ENCODE data around the gene PRCC.
"Not testable (repeated sequence)": the region's sequence is repeated elsewhere in the genome, so short reads cannot be mapped to it uniquely, and the experiment has no call there.

The PRCC gene

GRCh38 chr1:156752843-156753482 lies 14.4 kb upstream of the PRCC start:
- in situ Hi-C loops (cut with MboI; ENCODE audit: low sequenced_read_pairs, unreplicated experiment), result no loop called here
- TF ChIP-seq CTCF (IDR thresholded peaks at IDR 0.05; ENCODE audit: borderline replicate concordance, control extremely low read depth, extremely low read depth, insufficient read depth, missing control alignments), result no peak
- DNase-seq (ENCODE audit: low spot score), result no peak

GRCh38 chr1:156754219-156754618 lies 13.1 kb upstream of the PRCC start:
- TF ChIP-seq CTCF (IDR thresholded peaks at IDR 0.05; ENCODE audit: borderline replicate concordance, control extremely low read depth, extremely low read depth, insufficient read depth, missing control alignments), result no peak
- DNase-seq (ENCODE audit: low spot score), result no peak
- in situ Hi-C loops (cut with MboI; ENCODE audit: low sequenced_read_pairs, unreplicated experiment), result no loop called here

GRCh38 chr1:156755527-156755950 lies 11.8 kb upstream of the PRCC start:
- in situ Hi-C loops (cut with MboI; ENCODE audit: low sequenced_read_pairs, unreplicated experiment), result no loop called here
- no peak for DNase-seq (ENCODE audit: low spot score)
- no peak for TF ChIP-seq CTCF (IDR thresholded peaks at IDR 0.05; ENCODE audit: borderline replicate concordance, control extremely low read depth, extremely low read depth, insufficient read depth, missing control alignments)

GRCh38 chr1:156756355-156756754 lies 11.0 kb upstream of the PRCC start:
- in situ Hi-C loops (cut with MboI; ENCODE audit: low sequenced_read_pairs, unreplicated experiment), result no loop called here
- no peak for TF ChIP-seq CTCF (IDR thresholded peaks at IDR 0.05; ENCODE audit: borderline replicate concordance, control extremely low read depth, extremely low read depth, insufficient read depth, missing control alignments)
- no peak for DNase-seq (ENCODE audit: low spot score)

GRCh38 chr1:156757572-156758253 lies 9.6 kb upstream of the PRCC start:
- in situ Hi-C loops (cut with MboI; ENCODE audit: low sequenced_read_pairs, unreplicated experiment); DNase-seq (ENCODE audit: low spot score): not testable (repeated sequence)

- TF ChIP-seq CTCF (IDR thresholded peaks at IDR 0.05; ENCODE audit: borderline replicate concordance, control extremely low read depth, extremely low read depth, insufficient read depth, missing control alignments), result no peak
- no peak for DNase-seq (ENCODE audit: low spot score)
- in situ Hi-C loops (cut with MboI; ENCODE audit: low sequenced_read_pairs, unreplicated experiment), result no loop called here
Measured at GRCh38 chr1:156760092-156760795, 7.1 kb upstream of the PRCC start.

GRCh38 chr1:156760796-156761104 lies 6.6 kb upstream of the PRCC start:
- TF ChIP-seq CTCF (IDR thresholded peaks at IDR 0.05; ENCODE audit: borderline replicate concordance, control extremely low read depth, extremely low read depth, insufficient read depth, missing control alignments), result no peak
- in situ Hi-C loops (cut with MboI; ENCODE audit: low sequenced_read_pairs, unreplicated experiment), result no loop called here
- no peak for DNase-seq (ENCODE audit: low spot score)

GRCh38 chr1:156765136-156765535 lies 2.2 kb upstream of the PRCC start:
- in situ Hi-C loops (cut with MboI; ENCODE audit: low sequenced_read_pairs, unreplicated experiment); DNase-seq (ENCODE audit: low spot score): not testable (repeated sequence)
